HepG2 (cell line): ENCODE measurements around the gene COL9A3. TPM values are rescaled to one million over a fixed set of nuclear protein-coding genes. Genes with fewer than 3 reads are reported as not detected.
A peak's percentile ranks its signal among the peaks of the same experiment; 100 is the strongest.

Source experiments
- ARHGAP35 ChIP-seq: sonication (generic); formaldehyde crosslinking; IDR thresholded peaks from 2 replicates; pipeline ENCODE4 v1.9.0; 2022; ENCODE audit warnings: mild to moderate bottlenecking, inconsistent platforms, moderate library complexity, missing genetic modification reagents, borderline replicate concordance
- ARNT2 ChIP-seq: sonication (generic); formaldehyde crosslinking; IDR thresholded peaks from 2 replicates; pipeline ENCODE4 v1.8.0; 2022; ENCODE audit warnings: mild to moderate bottlenecking, low read depth, missing genetic modification reagents, moderate library complexity
- CCAR2 ChIP-seq: fragments of 200-400 bp; formaldehyde crosslinking; optimal IDR thresholded peaks from 2 replicates; pipeline ENCODE3; 2018; ENCODE audit warnings: low read depth, mild to moderate bottlenecking, low read length, moderate library complexity
- ELK4 ChIP-seq: sonication (generic); formaldehyde crosslinking; IDR thresholded peaks from 2 replicates; pipeline ENCODE4 v1.9.0; 2021; ENCODE audit warnings: missing genetic modification reagents, borderline replicate concordance
- HDAC1 ChIP-seq: sonication (generic); formaldehyde crosslinking; IDR thresholded peaks from 2 replicates; pipeline ENCODE4 v1.5.1; 2020; ENCODE audit warnings: mild to moderate bottlenecking, missing genetic modification reagents
- PCBP2 ChIP-seq: fragments of 200-400 bp; formaldehyde crosslinking; optimal IDR thresholded peaks from 2 replicates; pipeline ENCODE3; 2018; ENCODE audit warnings: low read length, low read depth; ENCODE audit not compliant: poor library complexity, severe bottlenecking
- POLR2AphosphoS5 ChIP-seq: IDR thresholded peaks from 2 replicates; pipeline ENCODE4 v1.6.1; 2012; ENCODE audit warnings: low read depth, low read length
- SP140L ChIP-seq: sonication (generic); formaldehyde crosslinking; IDR thresholded peaks from 2 replicates; pipeline ENCODE4 v1.4.0; 2020; ENCODE audit warnings: missing genetic modification reagents, borderline replicate concordance
- THAP11 ChIP-seq: IDR thresholded peaks from 2 replicates; pipeline ENCODE4 v1.6.1; 2016; ENCODE audit warnings: missing biosample characterization, missing genetic modification reagents
- UBTF ChIP-seq: sonication (generic); formaldehyde crosslinking; IDR thresholded peaks from 2 replicates; pipeline ENCODE4 v1.4.0; 2020; ENCODE audit warnings: mild to moderate bottlenecking, missing genetic modification reagents
- ZFX ChIP-seq: sonication (generic); formaldehyde crosslinking; IDR thresholded peaks from 2 replicates; pipeline ENCODE4 v1.4.0; 2020; ENCODE audit warnings: mild to moderate bottlenecking, low read depth, missing genetic modification reagents, moderate library complexity
- ZFYVE20 ChIP-seq: sonication (generic); formaldehyde crosslinking; IDR thresholded peaks from 2 replicates; pipeline ENCODE4 v1.8.0; 2023; ENCODE audit warnings: low read depth, mild to moderate bottlenecking, moderate library complexity, missing genetic modification reagents, borderline replicate concordance
- ZNF431 ChIP-seq: sonication (generic); formaldehyde crosslinking; IDR thresholded peaks from 2 replicates; pipeline ENCODE4 v1.9.0; 2022; ENCODE audit warnings: missing genetic modification reagents, low read depth, mild to moderate bottlenecking, borderline replicate concordance
- ZNF576 ChIP-seq: sonication (generic); formaldehyde crosslinking; IDR thresholded peaks from 2 replicates; pipeline ENCODE4 v1.4.0; 2020; ENCODE audit warnings: mild to moderate bottlenecking, missing genetic modification reagents
- ZNF619 ChIP-seq: sonication (generic); formaldehyde crosslinking; IDR thresholded peaks from 2 replicates; pipeline ENCODE4 v1.4.0; 2020; ENCODE audit warnings: mild to moderate bottlenecking, missing genetic modification reagents
- ZNF709 ChIP-seq: sonication (generic); formaldehyde crosslinking; IDR thresholded peaks from 2 replicates; pipeline ENCODE4 v1.5.0; 2020; ENCODE audit warnings: mild to moderate bottlenecking, missing genetic modification reagents
- ZNF737 ChIP-seq: sonication (generic); formaldehyde crosslinking; IDR thresholded peaks from 2 replicates; pipeline ENCODE4 v1.5.0; 2020; ENCODE audit warnings: missing genetic modification reagents, mild to moderate bottlenecking, borderline replicate concordance
- ZNF780A ChIP-seq: sonication (generic); formaldehyde crosslinking; IDR thresholded peaks from 2 replicates; pipeline ENCODE4 v1.8.0; 2022; ENCODE audit warnings: mild to moderate bottlenecking, missing genetic modification reagents, moderate library complexity
- polyA plus RNA-seq, 8 experiments: library from polyadenylated mRNA; depleted of rRNA in 3 of 8; stranded (reverse) in 7 of 8; unstranded in 1 of 8; fragments of >200 nt; fragmentation: Illumina TruSeq in 4 of 8; extraction: Trizol in 4 of 8; gene quantifications; 2 replicates each; pipeline versions ENCODE4 v1.2.1 to v1.2.3, GENCODE V29; 2011 to 2016; ENCODE audit warnings: low read depth in 4 of 8, missing spikeins in 1 of 8, mixed read lengths in 1 of 8; ENCODE audit not compliant: insufficient read depth in 1 of 8
- total RNA-seq, 5 experiments: library from RNA; depleted of rRNA; stranded (reverse); fragments of >200 nt; fragmentation: Illumina TruSeq; extraction: Trizol; gene quantifications; 2 replicates each; pipeline ENCODE4 v1.2.3, GENCODE V29; 2016; ENCODE audit warnings: low read depth in 1 of 5
- TF ChIP-seq, protein P1 (sequence below): sonication (generic); formaldehyde crosslinking; IDR thresholded peaks from 2 replicates; pipeline ENCODE4 v1.5.0; 2020; ENCODE audit warnings: missing genetic modification reagents
- TF ChIP-seq, protein P2 (sequence below): sonication (generic); formaldehyde crosslinking; conservative IDR thresholded peaks from 2 replicates; pipeline ENCODE4 v1.8.0; 2022; ENCODE audit warnings: mild to moderate bottlenecking, moderate library complexity, missing genetic modification reagents

The COL9A3 gene
- total and polyA plus RNA-seq, 2 of the 13 experiments (the other 11 are each of a cell fraction or from before 2014, with no cell fraction given), result 155 to 204 TPM

DNA sequence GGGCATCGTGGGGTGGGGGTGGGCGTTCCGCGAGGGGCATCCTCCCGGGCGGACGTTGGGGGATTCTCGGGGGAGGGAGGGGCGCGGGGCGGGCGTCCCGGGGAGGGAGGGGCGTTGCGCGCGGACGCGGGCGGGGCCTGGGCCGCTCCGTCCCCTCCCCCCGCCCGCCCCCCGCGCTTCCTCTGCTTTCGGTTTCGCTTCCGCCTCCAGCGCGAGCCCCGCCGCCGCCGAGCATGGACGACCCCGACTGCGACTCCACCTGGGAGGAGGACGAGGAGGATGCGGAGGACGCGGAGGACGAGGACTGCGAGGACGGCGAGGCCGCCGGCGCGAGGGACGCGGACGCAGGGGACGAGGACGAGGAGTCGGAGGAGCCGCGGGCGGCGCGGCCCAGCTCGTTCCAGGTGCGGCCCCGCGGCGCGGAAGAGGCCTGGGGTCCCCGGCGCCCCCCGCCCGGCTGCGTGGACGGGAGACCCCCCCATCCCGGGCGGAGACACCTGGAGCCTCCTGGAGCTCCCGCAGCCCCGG, 12.2 kb upstream of the COL9A3 start, which contains the start of gene OGFR (continued):
- TF ChIP-seq ZNF737 (CRISPR knock-in tag), result no peak
- TF ChIP-seq HDAC1 (CRISPR knock-in tag), result peak; percentile 54; the same call in 1 of the 2 replicates
- TF ChIP-seq ZNF431 (CRISPR knock-in tag), result 0 out of 2 replicates have a peak, but pooled peaks have one; percentile 20
- peak; percentile 80 for TF ChIP-seq POLR2AphosphoS5
- no peak; the same call in 1 of the 2 replicates for TF ChIP-seq ZNF709 (CRISPR knock-in tag)
- TF ChIP-seq, protein P1, sequence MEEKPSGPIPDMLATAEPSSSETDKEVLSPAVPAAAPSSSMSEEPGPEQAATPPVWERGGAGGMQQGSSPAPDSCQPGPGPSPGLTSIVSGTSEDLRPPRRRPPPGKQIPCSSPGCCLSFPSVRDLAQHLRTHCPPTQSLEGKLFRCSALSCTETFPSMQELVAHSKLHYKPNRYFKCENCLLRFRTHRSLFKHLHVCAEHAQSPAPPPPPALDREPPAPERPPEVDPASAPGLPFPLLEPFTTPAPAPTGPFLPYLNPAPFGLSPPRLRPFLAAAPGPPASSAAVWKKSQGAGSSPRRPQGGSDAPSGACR (CRISPR knock-in tag), result no peak
- peak; percentile 51 for TF ChIP-seq UBTF (CRISPR knock-in tag)
- no peak for TF ChIP-seq ZNF619 (CRISPR knock-in tag)
- no peak for TF ChIP-seq PCBP2
- TF ChIP-seq ZFX, result peak; percentile 88
- peak; percentile 70 for TF ChIP-seq THAP11 (CRISPR knock-in tag)
- no peak for TF ChIP-seq ARNT2 (CRISPR knock-in tag)
- 0 out of 2 replicates have a peak, but pooled peaks have one; percentile 46 for TF ChIP-seq ZNF780A (CRISPR knock-in tag)
- TF ChIP-seq ZNF576 (CRISPR knock-in tag), result 0 out of 2 replicates have a peak, but pooled peaks have one; percentile 64
- no peak for TF ChIP-seq ELK4 (CRISPR knock-in tag)
- no peak for TF ChIP-seq ZFYVE20 (CRISPR knock-in tag)
- no peak for TF ChIP-seq ARHGAP35 (CRISPR knock-in tag)
- TF ChIP-seq, protein P2, sequence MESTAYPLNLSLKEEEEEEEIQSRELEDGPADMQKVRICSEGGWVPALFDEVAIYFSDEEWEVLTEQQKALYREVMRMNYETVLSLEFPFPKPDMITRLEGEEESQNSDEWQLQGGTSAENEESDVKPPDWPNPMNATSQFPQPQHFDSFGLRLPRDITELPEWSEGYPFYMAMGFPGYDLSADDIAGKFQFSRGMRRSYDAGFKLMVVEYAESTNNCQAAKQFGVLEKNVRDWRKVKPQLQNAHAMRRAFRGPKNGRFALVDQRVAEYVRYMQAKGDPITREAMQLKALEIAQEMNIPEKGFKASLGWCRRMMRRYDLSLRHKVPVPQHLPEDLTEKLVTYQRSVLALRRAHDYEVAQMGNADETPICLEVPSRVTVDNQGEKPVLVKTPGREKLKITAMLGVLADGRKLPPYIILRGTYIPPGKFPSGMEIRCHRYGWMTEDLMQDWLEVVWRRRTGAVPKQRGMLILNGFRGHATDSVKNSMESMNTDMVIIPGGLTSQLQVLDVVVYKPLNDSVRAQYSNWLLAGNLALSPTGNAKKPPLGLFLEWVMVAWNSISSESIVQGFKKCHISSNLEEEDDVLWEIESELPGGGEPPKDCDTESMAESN (CRISPR knock-in tag), result peak; percentile 68; the same call in 1 of the 2 replicates
- TF ChIP-seq SP140L, result no peak
- no peak for TF ChIP-seq CCAR2
